ENCODE data around the gene NLRC5. TPM values are rescaled to one million over a fixed set of nuclear protein-coding genes. Genes with fewer than 3 reads are reported as not detected.

NLRC5 gene
- total RNA-seq, 6 experiments from 2014 or later: 18.2 to 26.2 (median 21.7) TPM

- no peaks in the 10 kb centered on the region for H3K4me1 Mint-ChIP-seq (ENCODE audit: low read depth)
- H3K27me3 Mint-ChIP-seq (ENCODE audit: insufficient read depth): peaks cover 2% of the 10 kb centered on the region
- H3K36me3 Mint-ChIP-seq (ENCODE audit: low read depth): 0 out of 2 replicates have a peak, but pooled peaks cover 1% of the 10 kb centered on the region
- H3K9me3 Mint-ChIP-seq: no peaks in the 10 kb centered on the region
- H3K4me3 Mint-ChIP-seq: no peak overlapping the region
- TF ChIP-seq CTCF (IDR thresholded peaks at IDR 0.05): no peak
- H3K27ac Mint-ChIP-seq: no peak overlapping the region
- DNase-seq: no peak
These were observed 12.1 kb upstream of the NLRC5 start for GRCh38 chr16:56977216-56977615.

GRCh38 chr16:56977823-56978430 is 11.4 kb upstream of the NLRC5 start:
- H3K27me3 Mint-ChIP-seq (ENCODE audit: insufficient read depth): peaks cover 2% of the 10 kb centered on the region
- H3K27ac Mint-ChIP-seq: no peak overlapping the region
- H3K9me3 Mint-ChIP-seq: no peaks in the 10 kb centered on the region

GRCh38 chr16:56980201-56980535 is 9.2 kb upstream of the NLRC5 start:
- H3K4me3 Mint-ChIP-seq: no peak overlapping the region

More at GRCh38 chr16:56977823-56978430, 11.4 kb upstream of the NLRC5 start:
- Mint-ChIP-seq H3K4me1 (ENCODE audit: low read depth) (no peaks in the 10 kb centered on the region), H3K36me3 (ENCODE audit: low read depth) (0 out of 2 replicates have a peak, but pooled peaks cover 7% of the 10 kb centered on the region), H3K4me3 (no peak overlapping the region)
- DNase-seq: no peak
- TF ChIP-seq CTCF (IDR thresholded peaks at IDR 0.05): no peak

GRCh38 chr16:56980792-56981724 is 8.3 kb upstream of the NLRC5 start:
- Mint-ChIP-seq H3K36me3 (ENCODE audit: low read depth) (0 out of 2 replicates have a peak, but pooled peaks cover 7% of the 10 kb centered on the region), H3K4me3 (no peak overlapping the region), H3K4me1 (ENCODE audit: low read depth) (peaks cover 17% of the 10 kb centered on the region), H3K27ac (no peak overlapping the region), H3K9me3 (no peaks in the 10 kb centered on the region), H3K27me3 (ENCODE audit: insufficient read depth) (no peaks in the 10 kb centered on the region; the same call in 1 of the 2 replicates)
- TF ChIP-seq CTCF (IDR thresholded peaks at IDR 0.05): no peak
- no peak for DNase-seq

More at GRCh38 chr16:56980201-56980535, 9.2 kb upstream of the NLRC5 start:
- Mint-ChIP-seq H3K27ac (no peak overlapping the region), H3K27me3 (ENCODE audit: insufficient read depth) (peaks cover 2% of the 10 kb centered on the region), H3K9me3 (no peaks in the 10 kb centered on the region), H3K4me1 (ENCODE audit: low read depth) (peaks cover 8% of the 10 kb centered on the region), H3K36me3 (ENCODE audit: low read depth) (0 out of 2 replicates have a peak, but pooled peaks cover 7% of the 10 kb centered on the region)
- DNase-seq: no peak
- no peak for TF ChIP-seq CTCF (IDR thresholded peaks at IDR 0.05)

GRCh38 chr16:56981729-56982271 is 7.6 kb upstream of the NLRC5 start:
- no peak for DNase-seq
- Mint-ChIP-seq H3K4me1 (ENCODE audit: low read depth) (peaks cover 19% of the 10 kb centered on the region), H3K9me3 (no peaks in the 10 kb centered on the region), H3K27ac (no peak overlapping the region), H3K36me3 (ENCODE audit: low read depth) (0 out of 2 replicates have a peak, but pooled peaks cover 7% of the 10 kb centered on the region), H3K27me3 (ENCODE audit: insufficient read depth) (no peaks in the 10 kb centered on the region; the same call in 1 of the 2 replicates), H3K4me3 (no peak overlapping the region)
- TF ChIP-seq CTCF (IDR thresholded peaks at IDR 0.05): no peak

All from HFFc6 (cell line).